ENCODE results near the gene DZIP3. TPM values are rescaled to one million over a fixed set of nuclear protein-coding genes. Genes with fewer than 3 reads are reported as not detected.
A peak's percentile ranks its signal among the peaks of the same experiment; 100 is the strongest.

DZIP3 gene
- total and polyA plus RNA-seq, 2 of the 13 experiments (the other 11 are each of a cell fraction or from before 2014, with no cell fraction given), result 11.3 to 17.3 TPM

DNA sequence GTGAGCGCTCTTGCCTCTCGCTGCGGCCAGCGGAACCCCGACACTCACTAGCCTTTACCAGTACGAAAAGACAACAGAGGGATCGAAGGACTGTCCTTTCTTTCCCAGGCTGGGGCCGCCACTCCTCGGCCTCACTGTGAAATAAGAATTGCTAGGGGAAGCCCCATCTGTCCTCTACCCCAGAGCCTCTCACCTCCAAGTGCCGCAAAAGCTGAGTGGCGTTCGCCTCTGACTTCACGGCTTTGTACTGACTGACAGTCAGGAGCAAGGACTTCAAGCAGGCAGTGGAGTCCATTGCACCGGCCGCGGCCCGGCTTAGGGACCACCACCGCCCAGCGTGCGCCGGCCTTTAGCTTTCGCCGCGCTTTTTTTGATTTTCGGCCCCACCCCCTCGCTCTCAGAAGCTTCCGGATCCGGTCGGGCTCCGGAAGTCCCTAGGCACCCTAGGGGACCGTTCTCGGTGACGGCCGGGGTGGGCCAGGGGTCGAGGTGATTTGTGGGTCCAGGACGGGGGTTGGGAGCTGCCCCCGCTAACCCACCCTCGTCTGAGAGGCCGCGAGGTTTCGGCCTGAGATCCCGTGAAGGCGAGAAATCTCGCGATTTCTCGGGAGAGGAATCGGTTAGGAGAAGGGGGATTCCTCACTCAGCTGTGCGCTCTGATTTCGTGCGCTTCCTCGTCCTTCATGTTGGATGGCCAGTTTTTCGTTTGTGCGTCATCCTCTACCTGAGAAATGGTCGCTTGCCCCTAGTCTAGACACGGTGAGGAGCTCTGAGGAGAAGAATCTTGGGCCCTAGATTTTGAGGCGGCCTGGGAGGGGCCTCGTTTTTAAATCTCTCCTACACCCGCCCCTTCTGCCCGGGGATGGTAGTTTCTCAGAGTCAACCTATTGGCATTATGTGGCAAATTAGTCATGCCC is at the start of gene DZIP3, which contains the start of gene CIP2A (continued):
- TF ChIP-seq, protein P1, sequence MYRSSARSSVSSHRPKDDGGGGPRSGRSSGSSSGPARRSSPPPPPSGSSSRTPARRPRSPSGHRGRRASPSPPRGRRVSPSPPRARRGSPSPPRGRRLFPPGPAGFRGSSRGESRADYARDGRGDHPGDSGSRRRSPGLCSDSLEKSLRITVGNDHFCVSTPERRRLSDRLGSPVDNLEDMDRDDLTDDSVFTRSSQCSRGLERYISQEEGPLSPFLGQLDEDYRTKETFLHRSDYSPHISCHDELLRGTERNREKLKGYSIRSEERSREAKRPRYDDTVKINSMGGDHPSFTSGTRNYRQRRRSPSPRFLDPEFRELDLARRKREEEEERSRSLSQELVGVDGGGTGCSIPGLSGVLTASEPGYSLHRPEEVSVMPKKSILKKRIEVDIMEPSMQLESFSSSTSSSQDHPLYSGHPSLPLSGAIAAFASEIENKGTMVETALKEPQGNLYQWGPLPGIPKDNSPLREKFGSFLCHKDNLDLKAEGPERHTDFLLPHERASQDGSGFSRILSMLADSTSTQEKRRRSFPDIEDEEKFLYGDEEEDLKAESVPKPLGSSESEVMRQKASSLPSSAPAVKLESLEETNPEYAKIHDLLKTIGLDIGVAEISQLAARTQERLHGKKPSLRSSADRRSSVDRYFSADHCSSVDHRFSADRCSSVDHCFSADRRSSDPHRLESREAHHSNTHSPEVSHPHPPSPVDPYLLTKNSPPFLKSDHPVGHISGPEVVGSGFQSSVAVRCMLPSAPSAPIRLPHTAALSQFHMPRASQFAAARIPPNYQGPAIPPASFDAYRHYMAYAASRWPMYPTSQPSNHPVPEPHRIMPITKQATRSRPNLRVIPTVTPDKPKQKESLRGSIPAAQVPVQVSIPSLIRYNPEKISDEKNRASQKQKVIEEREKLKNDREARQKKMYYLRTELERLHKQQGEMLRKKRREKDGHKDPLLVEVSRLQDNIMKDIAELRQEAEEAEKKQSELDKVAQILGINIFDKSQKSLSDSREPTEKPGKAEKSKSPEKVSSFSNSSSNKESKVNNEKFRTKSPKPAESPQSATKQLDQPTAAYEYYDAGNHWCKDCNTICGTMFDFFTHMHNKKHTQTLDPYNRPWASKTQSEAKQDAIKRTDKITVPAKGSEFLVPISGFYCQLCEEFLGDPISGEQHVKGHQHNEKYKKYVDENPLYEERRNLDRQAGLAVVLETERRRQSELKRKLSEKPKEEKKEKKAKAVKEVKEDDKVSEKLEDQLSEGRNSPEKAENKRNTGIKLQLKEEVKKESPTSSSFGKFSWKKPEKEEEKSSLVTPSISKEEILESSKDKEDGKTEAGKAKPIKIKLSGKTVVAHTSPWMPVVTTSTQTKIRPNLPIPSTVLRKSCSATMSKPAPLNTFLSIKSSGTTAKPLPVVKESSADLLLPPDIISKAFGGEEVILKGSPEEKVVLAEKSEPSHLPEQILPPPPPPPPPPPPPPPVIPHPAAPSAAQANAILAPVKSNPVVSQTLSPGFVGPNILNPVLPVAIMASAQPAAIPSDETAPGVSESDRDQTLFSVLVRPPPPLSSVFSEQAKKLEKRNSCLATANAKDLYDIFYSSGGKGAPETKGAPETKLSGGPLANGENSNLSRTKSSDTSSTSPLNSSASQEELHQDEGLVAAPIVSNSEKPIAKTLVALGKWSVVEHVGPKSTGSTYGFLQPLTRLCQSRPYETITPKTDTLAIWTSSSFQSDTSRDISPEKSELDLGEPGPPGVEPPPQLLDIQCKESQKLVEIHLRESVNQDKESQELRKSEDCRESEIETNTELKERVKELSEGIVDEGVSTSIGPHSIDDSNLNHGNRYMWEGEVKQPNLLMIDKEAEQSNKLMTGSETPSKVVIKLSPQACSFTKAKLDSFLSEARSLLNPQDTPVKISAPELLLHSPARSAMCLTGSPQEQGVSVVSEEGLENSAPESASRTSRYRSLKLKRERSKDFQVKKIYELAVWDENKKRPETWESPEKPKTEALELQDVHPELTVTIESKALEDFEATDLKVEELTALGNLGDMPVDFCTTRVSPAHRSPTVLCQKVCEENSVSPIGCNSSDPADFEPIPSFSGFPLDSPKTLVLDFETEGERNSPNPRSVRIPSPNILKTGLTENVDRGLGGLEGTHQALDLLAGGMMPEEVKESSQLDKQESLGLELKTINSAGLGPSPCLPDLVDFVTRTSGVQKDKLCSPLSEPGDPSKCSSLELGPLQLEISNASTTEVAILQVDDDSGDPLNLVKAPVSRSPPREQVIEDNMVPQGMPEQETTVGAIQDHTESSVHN (CRISPR knock-in tag; IDR thresholded peaks at IDR 0.05), result no peak
- TF ChIP-seq FLYWCH1 (CRISPR knock-in tag; IDR thresholded peaks at IDR 0.05), result 0 out of 2 replicates have a peak, but pooled peaks have one; percentile 37
- peak; percentile 97 for TF ChIP-seq ZBTB7B (CRISPR knock-in tag; IDR thresholded peaks at IDR 0.05)
- TF ChIP-seq, protein P2, sequence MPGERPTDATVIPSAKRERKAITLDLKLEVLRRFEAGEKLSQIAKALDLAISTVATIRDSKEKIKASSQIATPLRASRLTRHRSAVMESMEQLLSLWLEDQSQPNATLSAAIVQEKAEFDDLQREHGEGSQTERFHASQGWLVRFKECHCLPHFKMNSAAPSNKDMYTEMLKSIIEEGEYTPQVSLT (CRISPR knock-in tag; IDR thresholded peaks at IDR 0.05; ENCODE audit: borderline replicate concordance, low read depth), result no peak
- TF ChIP-seq ZNF607 (CRISPR knock-in tag; IDR thresholded peaks at IDR 0.05; ENCODE audit: borderline replicate concordance), result no peak; the same call in none of the 2 replicates
- TF ChIP-seq HCFC1 (IDR thresholded peaks at IDR 0.05; ENCODE audit: low read depth, low read length), result peak; percentile 50
- TF ChIP-seq ZFP37 (CRISPR knock-in tag; IDR thresholded peaks at IDR 0.05; ENCODE audit: borderline replicate concordance), result peak; percentile 18; the same call in 1 of the 2 replicates
- TF ChIP-seq ZNF367 (CRISPR knock-in tag; IDR thresholded peaks at IDR 0.05; ENCODE audit: borderline replicate concordance), result 0 out of 2 replicates have a peak, but pooled peaks have one; percentile 78
- TF ChIP-seq ZNF569 (CRISPR knock-in tag; IDR thresholded peaks at IDR 0.05; ENCODE audit: borderline replicate concordance), result no peak
- TF ChIP-seq, protein P3, sequence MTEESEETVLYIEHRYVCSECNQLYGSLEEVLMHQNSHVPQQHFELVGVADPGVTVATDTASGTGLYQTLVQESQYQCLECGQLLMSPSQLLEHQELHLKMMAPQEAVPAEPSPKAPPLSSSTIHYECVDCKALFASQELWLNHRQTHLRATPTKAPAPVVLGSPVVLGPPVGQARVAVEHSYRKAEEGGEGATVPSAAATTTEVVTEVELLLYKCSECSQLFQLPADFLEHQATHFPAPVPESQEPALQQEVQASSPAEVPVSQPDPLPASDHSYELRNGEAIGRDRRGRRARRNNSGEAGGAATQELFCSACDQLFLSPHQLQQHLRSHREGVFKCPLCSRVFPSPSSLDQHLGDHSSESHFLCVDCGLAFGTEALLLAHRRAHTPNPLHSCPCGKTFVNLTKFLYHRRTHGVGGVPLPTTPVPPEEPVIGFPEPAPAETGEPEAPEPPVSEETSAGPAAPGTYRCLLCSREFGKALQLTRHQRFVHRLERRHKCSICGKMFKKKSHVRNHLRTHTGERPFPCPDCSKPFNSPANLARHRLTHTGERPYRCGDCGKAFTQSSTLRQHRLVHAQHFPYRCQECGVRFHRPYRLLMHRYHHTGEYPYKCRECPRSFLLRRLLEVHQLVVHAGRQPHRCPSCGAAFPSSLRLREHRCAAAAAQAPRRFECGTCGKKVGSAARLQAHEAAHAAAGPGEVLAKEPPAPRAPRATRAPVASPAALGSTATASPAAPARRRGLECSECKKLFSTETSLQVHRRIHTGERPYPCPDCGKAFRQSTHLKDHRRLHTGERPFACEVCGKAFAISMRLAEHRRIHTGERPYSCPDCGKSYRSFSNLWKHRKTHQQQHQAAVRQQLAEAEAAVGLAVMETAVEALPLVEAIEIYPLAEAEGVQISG (CRISPR knock-in tag; IDR thresholded peaks at IDR 0.05), result peak; percentile 90
- TF ChIP-seq ARNT2 (CRISPR knock-in tag; IDR thresholded peaks at IDR 0.05; ENCODE audit: low read depth), result peak; percentile 79; the same call in 1 of the 2 replicates
- TF ChIP-seq, protein P4, sequence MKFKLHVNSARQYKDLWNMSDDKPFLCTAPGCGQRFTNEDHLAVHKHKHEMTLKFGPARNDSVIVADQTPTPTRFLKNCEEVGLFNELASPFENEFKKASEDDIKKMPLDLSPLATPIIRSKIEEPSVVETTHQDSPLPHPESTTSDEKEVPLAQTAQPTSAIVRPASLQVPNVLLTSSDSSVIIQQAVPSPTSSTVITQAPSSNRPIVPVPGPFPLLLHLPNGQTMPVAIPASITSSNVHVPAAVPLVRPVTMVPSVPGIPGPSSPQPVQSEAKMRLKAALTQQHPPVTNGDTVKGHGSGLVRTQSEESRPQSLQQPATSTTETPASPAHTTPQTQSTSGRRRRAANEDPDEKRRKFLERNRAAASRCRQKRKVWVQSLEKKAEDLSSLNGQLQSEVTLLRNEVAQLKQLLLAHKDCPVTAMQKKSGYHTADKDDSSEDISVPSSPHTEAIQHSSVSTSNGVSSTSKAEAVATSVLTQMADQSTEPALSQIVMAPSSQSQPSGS (CRISPR knock-in tag; IDR thresholded peaks at IDR 0.05), result peak; percentile 49
- TF ChIP-seq PAX8 (CRISPR knock-in tag; IDR thresholded peaks at IDR 0.05; ENCODE audit: borderline replicate concordance), result no peak
